HG02763 (cell line): ENCODE data around the gene SACS.
"Not testable (repeated sequence)": the region's sequence is repeated elsewhere in the genome, so short reads cannot be mapped to it uniquely, and the experiment has no call there.

Source experiments
- ATAC-seq: cut with Tn5 transposase; IDR thresholded peaks from one replicate; pipeline ENCODE4 v1.9.1; 2021; ENCODE audit warnings: mild to moderate bottlenecking, moderate library complexity; ENCODE audit not compliant: unreplicated experiment

The SACS gene

DNA sequence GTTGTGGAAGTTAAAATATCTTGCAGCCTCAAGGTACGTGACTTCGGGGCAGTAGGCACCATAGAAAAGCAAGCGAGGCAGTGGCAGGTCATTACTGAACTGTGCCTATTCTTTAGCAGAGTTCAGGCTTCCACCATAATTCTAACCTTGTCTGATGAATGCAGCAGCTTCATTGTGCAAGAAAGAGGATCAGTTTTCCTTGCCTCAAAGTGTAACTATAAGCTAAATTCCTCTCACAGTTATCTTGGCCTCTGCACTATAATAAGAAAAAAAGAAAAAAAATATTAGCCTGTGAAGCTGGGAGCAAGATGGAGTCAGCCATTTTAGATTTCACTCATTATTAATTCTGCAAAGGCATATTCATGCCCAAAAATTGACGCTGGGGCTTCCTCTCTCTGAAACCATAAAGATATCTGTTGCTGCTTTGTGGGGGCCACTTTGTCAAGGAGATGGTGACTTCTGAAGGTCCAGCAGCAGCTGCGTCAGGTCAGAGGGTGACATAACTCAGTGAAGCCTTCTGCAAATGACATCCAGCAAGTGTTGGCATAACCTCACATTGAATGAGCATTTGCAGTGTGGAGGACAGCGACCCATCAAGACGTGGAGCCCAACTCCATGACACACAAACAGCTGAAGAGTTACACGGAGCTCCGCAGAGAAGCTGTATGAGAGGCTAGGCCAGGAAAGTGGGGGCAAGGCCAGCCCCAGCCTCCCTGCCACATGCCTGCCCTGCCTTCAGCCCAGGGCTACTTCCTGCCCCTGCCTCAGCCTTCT, 23.1 kb upstream of the SACS start:
- ATAC-seq, result no peak

DNA sequence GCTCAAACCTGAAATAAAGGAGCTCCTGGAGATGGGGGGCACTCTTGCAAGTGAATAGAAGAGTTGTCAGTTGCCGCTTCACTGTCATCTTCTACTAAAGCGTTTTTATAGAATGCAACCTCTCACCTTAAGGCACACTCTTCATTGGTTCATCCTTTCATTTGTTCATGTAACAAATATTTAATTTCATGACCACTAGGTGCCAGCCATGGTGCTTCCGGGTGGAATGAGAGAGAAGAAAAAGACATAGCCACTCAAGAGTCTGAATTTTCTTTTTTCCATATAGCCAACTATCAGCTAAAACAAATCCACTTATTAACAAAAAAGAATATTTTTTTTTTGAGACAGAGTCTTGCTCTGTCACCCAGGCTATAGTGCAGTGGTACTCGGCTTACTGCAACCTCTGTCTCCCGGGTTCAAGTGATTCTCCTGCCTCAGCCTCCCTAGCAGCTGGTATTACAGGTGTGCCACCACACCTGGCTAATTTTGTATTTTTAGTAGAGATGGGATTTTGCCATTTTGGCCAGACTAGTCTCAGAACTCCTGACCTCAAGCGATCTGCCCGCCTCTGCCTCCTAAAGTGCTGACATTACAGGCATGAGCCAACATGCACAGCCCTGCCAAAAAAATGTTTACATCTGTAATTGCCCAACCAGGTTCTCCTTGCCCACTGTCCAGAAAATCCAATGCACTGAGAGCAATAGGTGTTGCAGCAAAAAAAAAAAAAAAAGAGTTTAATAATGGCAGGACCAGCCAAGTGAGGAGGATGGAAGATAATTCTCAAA, 22.1 kb upstream of the SACS start:
- ATAC-seq, result no peak

DNA sequence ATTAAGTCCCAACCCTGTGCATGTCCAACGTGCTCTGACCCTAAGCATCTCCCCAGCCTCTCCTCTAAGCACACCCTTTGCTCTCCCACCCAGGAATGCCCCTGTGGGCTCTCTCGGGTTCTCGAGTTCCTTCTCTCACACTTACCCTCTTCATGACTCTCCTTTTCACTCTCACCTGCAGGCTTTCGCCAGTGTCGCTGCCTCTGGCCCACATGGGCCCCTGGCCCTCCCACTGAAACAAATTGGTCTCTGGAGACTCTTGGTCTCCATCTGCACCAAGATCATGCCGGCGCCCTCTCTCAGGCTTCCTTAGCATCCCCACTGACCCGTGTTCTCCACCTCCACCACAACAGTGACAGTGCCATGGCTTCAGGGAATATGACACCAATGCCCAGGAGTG, 19.6 kb upstream of the SACS start:
- no peak for ATAC-seq

DNA sequence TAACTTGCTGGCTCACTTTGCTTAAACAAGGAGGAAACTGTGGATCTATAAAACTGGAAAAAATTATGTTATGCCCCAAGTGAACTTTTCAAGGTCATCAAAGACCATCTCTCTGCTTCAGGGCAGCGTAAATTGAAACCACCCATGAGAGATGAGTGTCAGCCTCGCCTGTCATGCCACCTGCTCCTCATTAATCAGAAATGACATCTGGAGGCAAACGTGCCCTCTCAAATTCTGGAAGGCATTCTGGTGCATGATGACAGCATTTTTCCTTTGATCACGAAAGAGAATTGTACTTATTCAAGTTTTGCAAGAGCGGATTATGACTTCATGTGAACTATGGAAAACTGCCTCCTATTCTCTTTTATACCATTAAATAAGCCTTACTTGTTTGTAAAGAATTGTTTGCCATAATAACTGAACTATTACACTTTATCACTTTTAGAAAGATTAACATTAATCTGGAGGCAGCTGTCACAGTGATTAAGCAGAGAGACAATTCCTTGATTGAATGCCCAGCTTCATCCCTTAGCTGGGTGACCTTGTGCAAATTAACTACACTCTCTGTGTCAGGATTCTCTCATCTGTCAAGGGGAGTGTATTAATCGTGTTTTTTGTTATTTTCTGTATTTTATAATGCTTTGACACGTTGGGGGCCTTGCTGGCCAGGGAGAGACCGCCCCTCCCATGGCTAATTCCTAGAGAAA, 17.0 kb upstream of the SACS start:
- ATAC-seq, result no peak

DNA sequence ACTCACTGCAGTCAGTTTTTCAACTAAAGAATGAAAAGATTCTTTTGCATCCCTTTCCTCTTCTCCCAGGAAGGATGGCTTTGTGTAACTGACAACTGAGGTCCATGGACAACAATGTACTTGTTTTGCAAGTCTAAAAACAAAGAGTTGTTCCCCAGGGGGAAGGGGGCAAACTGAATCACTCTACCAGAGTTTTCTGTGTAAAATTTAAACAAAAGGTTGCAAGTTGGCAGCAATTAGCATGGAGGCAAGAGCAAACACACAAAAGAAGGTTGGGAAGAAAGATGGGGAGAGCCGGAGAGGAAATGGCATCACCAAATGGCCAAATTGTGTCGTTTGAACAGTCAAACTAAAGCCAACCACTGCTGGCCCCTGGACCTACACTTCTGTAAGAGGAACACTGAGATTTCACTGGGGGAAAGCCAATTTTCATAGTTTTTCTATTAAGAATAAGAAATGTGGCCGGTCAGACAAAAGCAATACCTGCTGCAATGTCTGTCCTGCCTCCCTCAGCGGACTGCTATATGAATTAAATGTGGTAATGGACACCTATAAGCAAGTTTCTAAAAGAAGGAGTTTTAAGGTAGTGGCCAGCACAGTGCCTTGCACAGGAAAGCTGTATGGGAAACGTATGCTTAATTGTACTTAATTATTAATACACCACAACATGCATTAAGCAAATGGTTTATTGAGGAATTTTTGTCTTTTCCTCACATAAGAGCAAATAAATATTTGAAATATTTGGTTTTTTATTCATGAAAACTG, 16.1 kb upstream of the SACS start:
- no peak for ATAC-seq

DNA sequence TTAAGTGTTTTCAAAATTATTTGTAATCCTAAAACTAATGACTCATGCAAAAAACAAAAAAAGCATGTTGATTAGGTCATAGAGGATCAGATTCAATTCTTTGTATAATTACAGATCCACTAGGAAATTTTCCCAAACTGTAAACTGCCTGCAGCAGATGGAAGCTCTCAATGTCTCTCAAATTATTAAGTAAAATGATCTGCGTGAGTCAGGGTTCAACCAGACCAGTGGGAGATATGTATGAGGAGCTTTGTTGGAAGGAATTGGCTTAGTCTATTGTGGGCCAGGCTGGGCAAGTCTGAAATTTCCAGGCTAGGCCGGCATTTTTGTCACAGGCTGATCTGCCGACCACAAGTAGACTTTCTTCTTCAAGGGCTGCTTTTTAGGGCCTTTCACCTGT, 14.4 kb upstream of the SACS start:
- no peak for ATAC-seq

DNA sequence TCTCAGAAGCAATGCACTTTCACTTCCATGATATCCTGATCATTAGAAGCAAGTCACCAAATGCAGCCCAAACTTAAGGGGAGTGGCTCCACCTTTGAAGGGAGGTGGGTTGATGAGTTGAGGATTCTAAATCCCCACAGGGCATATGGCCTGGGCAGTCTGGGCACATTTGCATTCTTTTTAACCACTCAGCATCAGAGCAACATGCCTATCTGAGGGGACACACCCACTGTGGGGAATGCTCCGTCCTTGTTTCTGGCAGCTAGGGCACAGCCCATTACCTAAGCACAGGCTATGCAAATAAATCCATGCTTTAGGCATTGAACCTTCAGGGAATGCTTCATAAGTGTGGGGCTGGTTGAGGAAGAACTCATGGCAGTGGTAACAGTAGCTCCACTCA, 12.3 kb upstream of the SACS start:
- no peak for ATAC-seq

DNA sequence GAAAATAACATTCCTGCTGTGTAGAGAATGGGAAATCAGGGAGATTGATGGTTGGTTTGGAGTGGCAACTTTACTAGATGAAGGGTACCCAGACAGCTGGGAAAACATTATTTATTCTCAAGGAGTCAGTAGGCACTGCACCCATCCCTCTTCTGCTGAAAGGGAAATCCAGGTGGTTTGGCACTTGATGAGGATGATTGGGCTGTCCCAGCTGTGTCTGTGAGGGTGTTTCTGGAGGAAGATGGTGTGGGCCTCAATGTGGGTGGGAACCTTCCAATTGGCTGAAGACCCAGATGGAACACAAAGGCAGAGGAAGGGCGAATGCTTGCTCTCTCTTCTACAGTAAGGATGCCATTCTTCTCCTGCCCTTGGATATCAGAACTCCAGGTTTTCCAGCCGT, 10.4 kb upstream of the SACS start:
- ATAC-seq, result no peak

DNA sequence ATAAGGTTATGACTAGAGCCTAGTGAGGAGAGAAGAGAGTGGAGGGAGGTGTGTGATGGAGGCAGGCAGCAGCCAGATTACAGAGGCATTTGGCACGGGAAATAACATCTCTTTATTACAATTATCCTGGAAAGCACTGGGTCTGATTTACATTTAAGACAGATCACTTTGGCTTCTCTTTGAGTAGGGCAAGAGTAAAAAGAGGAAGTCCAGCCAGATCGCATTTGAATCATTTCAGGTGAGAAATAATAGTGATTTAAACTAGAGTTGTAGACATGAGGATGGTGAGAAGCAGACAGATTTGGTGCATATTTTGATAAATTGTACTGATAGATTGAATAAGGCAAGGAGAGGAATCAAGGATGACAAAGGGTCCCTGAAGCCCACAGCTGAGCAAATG, 9.6 kb upstream of the SACS start:
- no peak for ATAC-seq

DNA sequence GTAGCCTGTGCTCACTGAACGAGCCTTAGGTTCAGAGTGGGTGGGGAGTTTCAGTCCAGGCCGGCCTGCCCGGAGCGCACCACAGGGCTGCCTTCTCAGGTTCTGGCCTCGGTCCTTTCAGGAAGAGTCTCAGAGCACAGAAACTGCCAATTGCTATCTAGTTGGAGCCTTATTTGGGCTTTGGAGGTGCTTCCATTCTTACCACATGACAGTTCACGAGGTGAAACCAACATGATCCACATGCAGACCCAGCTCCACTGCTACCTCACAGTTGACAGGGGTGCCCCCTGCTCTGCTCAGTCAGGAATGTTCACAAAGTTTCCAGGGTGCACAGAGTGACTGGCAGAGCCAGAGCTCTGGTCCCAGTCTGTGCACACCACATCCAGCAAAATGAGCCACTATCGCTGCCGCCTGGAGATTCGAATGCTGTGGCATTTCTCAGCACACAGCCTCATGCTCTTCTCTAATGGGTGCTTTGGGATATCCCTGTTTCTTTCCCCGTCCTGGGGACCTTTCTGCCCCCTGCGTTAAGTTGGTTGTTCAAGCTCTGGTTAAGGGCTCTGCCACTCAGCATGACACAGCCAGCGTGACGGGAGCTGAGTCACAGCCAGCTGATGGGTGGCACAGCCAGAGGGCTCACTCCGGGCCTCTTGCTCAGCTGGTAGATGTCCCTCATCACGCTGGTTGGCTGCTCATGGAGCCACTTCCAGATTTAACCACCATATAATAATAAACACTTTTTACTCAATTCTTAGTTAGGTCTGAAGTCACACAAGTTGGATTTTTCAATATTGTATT, 7.5 kb upstream of the SACS start:
- no peak for ATAC-seq

DNA sequence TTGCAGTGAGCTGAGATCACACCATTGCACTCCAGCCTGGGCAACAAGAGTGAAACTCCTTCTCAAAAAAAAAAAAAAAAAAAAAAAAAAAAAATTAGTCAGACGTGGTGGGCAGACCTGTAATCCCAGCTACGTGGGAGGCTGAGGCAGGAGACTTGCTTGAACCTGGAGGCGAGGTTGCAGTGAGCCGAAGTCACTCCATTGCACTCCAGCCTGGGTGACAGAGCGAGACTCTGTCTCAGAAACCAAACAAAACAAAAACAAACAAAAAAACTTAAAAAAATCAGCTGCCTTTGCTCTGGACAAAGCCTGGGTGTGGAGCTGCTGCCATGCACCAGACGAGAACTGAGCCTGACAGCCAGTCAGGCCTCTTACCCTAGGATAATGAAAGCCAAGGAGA, 6.8 kb upstream of the SACS start:
- ATAC-seq, result not testable (repeated sequence)

DNA sequence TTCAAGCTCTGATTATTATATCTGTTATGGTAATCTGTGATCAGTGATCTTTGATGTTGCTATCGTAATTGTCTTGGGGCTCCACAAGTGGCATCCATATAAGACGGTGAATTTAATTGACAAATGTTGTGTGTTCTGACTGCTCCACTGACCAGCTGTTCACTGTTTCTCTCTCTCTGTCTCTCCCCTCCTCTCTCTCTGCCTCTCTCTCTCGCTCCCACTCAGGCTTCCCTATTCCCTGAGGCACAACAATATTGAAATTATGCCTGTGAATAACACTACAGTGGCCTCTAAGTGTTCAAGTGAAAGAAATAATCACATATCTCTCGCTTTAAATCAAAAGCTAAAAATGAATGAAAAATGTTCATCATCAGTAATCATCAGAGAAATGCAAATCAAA, 4.4 kb upstream of the SACS start:
- ATAC-seq, result no peak

DNA sequence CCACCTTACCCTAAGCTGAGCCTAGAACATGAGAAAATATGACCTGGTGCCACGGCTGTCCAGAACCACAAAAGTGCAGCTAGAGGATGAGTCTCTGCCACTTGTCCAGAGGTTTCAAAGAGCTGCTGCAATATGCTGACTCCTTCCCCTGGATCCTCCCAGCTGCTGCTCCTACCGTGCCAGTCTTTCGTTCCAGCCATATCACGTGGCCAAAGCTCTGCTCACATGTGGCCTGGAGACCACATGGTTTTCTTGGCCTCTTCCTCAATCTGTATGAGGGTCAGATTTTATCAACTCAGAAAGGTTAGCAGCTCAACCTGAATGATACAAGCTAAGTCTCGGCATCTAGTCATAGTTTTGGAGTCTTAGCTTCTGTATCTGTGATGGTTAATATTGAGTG, 3.2 kb upstream of the SACS start:
- ATAC-seq, result no peak

DNA sequence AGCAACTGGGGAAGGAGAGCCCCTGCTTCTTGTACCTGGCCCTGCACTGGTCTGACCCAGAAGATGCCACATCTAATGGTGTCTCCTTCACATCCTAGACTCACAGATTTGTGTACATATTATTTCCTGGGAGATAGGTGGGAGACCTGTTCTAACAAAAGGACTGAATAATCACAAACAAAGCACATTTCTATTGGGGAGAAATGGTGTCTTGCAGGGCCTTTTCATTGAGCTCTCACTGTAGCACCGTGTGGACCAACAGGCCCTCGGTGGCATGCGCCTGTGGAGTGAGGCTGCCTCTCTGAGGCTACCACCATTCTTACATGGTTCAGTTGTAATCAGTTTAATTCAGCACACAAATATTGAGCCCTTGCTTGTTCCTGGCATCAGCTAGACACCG, 989 bp upstream of the SACS start:
- ATAC-seq, result no peak

DNA sequence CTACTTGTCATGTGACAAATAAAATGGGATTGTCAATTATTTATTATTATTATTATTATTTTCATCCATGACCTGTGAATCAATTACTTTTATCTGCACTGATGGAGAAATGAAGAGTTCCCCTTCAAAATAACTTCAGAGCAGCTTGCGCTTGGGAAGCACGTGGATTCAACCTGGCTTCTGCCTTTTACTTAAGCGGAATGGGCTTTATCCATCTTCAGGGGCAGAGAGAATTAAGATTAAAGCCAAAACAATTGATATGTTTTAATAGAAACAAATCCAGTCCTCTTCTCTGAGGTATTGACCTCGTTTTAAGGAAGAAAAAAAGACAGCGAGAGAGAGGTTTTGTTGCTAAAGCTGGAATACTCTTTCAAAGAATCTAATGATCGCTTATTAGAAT, 876 bp downstream of the SACS start:
- ATAC-seq, result no peak

DNA sequence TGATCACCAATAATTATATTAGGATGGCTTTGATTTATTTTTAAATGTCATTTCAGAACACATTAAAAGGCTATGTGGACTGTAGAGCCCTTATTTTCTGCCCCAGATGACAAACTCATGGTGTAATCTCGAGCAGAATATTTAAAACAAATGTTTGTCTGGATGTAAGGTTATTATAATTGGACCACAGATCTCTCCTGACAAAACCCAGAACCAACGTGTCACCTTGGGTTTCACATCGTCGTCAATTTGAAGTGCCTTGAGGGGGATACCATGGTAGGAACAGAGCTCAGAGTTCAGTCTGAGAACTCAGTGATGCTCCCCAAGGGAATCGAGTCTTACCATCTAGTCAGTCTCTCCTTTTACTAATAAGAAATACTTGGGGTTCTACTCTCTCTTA, 2.8 kb downstream of the SACS start:
- no peak for ATAC-seq

DNA sequence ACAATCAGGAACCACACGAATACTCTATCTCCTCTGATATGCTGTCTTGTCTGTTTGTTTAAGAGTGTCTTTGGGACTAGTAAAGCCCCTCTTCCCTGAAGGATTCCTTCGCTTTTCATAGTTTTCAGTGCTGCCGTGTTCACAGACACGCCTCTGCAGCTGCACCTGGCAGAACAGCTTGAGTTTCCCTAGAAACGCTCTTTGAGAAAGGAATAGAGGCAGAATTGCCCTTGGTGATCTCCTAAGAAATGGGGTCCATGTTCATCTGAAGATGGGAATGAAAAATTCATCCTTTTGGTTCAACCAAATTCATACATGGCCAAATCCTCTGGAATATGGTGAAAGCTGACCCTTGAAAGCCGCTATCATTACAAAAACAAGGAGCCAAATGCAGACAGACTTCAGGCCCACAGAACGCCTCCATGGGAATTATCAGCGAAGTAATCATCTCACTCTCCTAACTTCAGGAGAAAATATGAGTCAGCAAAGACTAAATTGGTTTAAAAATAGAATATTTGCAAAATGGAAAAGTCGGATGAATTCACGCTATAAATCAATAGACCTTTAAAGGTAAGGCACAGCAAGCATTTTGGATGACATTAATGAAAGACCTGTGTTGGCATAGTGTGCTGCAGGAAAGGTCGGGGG, 5.5 kb downstream of the SACS start:
- no peak for ATAC-seq

DNA sequence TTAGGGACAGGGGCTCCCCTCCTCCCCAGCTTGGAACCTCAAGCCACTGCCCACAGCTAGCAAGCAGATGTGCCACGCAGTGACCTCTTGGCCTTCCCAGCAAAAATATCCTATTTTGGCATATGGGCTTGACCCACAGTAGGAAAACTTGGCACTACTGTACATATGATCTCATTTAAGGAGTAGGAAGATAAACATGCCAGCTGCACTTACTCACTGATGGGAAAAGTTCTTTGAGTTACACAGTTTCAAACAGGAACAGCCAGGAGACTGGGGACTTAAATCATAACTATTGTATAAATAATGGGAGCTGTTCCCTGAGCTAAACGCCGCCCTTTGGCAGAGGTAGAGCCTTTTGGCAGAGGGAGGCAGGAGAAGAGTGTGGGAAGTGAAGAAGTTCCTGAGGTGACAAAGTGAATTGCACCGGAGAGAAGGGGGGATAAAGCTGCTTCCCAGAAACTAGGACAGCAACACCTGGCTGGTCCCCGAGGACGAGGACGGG, 6.1 kb downstream of the SACS start:
- ATAC-seq, result no peak

DNA sequence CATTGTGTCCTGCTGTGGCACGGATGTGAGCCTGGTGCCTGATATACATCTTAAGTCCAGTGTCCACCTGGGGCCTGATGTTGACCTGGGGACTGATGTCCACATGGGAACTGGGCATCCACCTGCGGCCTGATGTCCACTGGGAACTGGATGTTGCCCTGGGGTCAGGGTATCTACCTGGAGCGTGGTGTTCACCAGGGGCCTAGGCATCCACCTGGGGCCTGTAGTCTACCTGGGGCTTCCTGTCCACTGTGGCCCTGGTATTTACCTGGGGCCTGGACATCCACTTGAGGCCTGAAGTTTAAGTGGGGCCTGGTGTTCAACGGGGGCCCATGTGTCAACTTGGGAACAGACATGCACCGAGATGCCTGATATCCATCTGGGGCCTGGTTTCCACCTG, 11.9 kb downstream of the SACS start:
- no peak for ATAC-seq
